ENCODE results near the gene SYT17.

GRCh38 chr16:19162085-19162484, 6.0 kb upstream of the SYT17 start:
- TF ChIP-seq EZH2 (IDR thresholded peaks at IDR 0.05) = no peak
- TF ChIP-seq POLR2AphosphoS5 (IDR thresholded peaks at IDR 0.05; ENCODE audit: borderline replicate concordance, low read depth, low read length) = no peak

Data from SK-N-MC (cell line).